DOHH2 (cell line): Measurements from ENCODE around the gene SOX12.

Experiments
- EZH2phosphoT487 ChIP-seq: fragments of 200-600 bp; sonication (generic); IDR thresholded peaks from 2 replicates; pipeline ENCODE4 v1.6.1; 2017; ENCODE audit warnings: borderline replicate concordance, mild to moderate bottlenecking, antibody characterized with exemption, low read length, moderate library complexity, mixed read lengths
- TF ChIP-seq, protein P1 (sequence below): fragments of 200-600 bp; sonication (generic); IDR thresholded peaks from one replicate; pipeline ENCODE4 v1.5.1; 2014; ENCODE audit warnings: antibody characterized with exemption, mild to moderate bottlenecking, low read depth, low read length; ENCODE audit not compliant: poor library complexity, severe bottlenecking

DNA sequence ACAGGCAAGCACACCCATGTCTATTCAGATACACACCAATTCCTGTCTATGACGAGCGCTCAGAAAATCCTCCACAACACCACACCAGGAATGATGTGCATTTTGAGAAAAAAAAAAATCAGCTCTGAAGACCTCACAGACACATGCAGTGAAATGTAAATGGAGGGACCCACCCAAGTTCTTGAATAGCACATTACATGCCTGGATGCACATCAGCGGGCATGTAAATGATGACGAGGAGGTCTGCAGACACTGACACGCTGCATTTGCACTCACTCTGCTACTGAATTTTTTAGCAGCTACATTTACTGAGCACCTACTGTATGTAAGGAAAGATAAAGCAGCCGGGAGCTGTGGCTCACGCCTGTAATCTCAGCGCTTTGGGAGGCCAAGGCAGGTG is 36.2 kb downstream of the SOX12 start:
- TF ChIP-seq, protein P1, sequence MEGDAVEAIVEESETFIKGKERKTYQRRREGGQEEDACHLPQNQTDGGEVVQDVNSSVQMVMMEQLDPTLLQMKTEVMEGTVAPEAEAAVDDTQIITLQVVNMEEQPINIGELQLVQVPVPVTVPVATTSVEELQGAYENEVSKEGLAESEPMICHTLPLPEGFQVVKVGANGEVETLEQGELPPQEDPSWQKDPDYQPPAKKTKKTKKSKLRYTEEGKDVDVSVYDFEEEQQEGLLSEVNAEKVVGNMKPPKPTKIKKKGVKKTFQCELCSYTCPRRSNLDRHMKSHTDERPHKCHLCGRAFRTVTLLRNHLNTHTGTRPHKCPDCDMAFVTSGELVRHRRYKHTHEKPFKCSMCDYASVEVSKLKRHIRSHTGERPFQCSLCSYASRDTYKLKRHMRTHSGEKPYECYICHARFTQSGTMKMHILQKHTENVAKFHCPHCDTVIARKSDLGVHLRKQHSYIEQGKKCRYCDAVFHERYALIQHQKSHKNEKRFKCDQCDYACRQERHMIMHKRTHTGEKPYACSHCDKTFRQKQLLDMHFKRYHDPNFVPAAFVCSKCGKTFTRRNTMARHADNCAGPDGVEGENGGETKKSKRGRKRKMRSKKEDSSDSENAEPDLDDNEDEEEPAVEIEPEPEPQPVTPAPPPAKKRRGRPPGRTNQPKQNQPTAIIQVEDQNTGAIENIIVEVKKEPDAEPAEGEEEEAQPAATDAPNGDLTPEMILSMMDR = no peak
- TF ChIP-seq EZH2phosphoT487 = no peak
